H1 (cell line): ENCODE data around the gene COL8A1. TPM values are rescaled to one million over a fixed set of nuclear protein-coding genes. Genes with fewer than 3 reads are reported as not detected.

ENCODE experiments used
- CTCF ChIA-PET: fragments of 300-600 bp; sonication (Branson Sonifier 250); formaldehyde crosslinking; loops from one replicate; lab custom pipeline; 2021; ENCODE audit not compliant: partially characterized antibody; lab: Charles Lee
- POLR2A ChIA-PET: fragments of 300-600 bp; sonication (Branson Sonifier 250); formaldehyde crosslinking; loops from one replicate; lab custom pipeline; 2021; ENCODE audit warnings: inconsistent platforms; ENCODE audit not compliant: partially characterized antibody; lab: Charles Lee
- DNase-seq, 2 experiments: peaks; one replicate each; pipeline versions ENCODE4 v3.0.0 to v3.0.0-alpha.2; 2010 to 2022; ENCODE audit warnings: low spot score in 2 of 2, low read depth in 1 of 2, mixed read lengths in 1 of 2
- FAIRE-seq: peaks from 2 replicates; lab custom pipeline; 2011; peaks lifted over from hg19 to GRCh38; lab: Jason Lieb, UNC
- H2AFZ ChIP-seq: 2 replicates; pipeline ENCODE4 v1.8.1; 2012; ENCODE audit warnings: low read length, inconsistent platforms
- H2AK5ac ChIP-seq: 2 replicates; pipeline ENCODE4 v1.6.1; 2013; ENCODE audit warnings: low read depth, low read length
- H2BK120ac ChIP-seq: replicated peaks from 2 replicates; pipeline ENCODE3; 2013; ENCODE audit warnings: low read depth, low read length, inconsistent platforms
- H2BK12ac ChIP-seq: 2 replicates; pipeline ENCODE4 v1.6.1; 2013; ENCODE audit warnings: low read depth, low read length
- H2BK15ac ChIP-seq: 2 replicates; pipeline ENCODE4 v1.6.1; 2013; ENCODE audit warnings: low read length
- H2BK20ac ChIP-seq: 2 replicates; pipeline ENCODE4 v1.6.1; 2013; ENCODE audit warnings: low read length
- H2BK5ac ChIP-seq: 2 replicates; pipeline ENCODE4 v1.6.1; 2013; ENCODE audit warnings: low read depth, low read length
- H3K14ac ChIP-seq: 2 replicates; pipeline ENCODE4 v1.6.1; 2013; ENCODE audit warnings: inconsistent platforms; ENCODE audit not compliant: insufficient read length
- H3K18ac ChIP-seq: 2 replicates; pipeline ENCODE4 v1.6.1; 2013; ENCODE audit warnings: low read length; ENCODE audit errors: extremely low read depth
- H3K23ac ChIP-seq: 2 replicates; pipeline ENCODE4 v1.6.1; 2013; ENCODE audit warnings: inconsistent platforms; ENCODE audit not compliant: insufficient read length
- H3K23me2 ChIP-seq: 2 replicates; pipeline ENCODE4 v1.6.1; 2013; ENCODE audit warnings: low read depth, low read length
- H3K27ac ChIP-seq: 2 replicates; pipeline ENCODE4 v1.6.1; 2011; ENCODE audit warnings: low read depth, low read length, inconsistent platforms
- H3K27me3 ChIP-seq, 4 experiments: replicated peaks in 1 of 4; 1 replicate in 1 of 4; 2 replicates in 3 of 4; pipeline versions ENCODE4 v1.6.1 to v1.8.1; 2011 to 2013; ENCODE audit warnings: low read length in 3 of 4, mild to moderate bottlenecking in 3 of 4, inconsistent platforms in 2 of 4, mixed read lengths in 2 of 4, moderate library complexity in 1 of 4; ENCODE audit not compliant: control insufficient read depth in 3 of 4, insufficient read depth in 3 of 4; ENCODE audit errors: extremely low read depth in 1 of 4
- H3K36me3 ChIP-seq, 4 experiments: 2 replicates each; pipeline versions ENCODE4 v1.6.1 to v1.8.1; 2011 to 2013; ENCODE audit warnings: mild to moderate bottlenecking in 4 of 4, low read length in 3 of 4, moderate library complexity in 2 of 4, control low read depth in 1 of 4, inconsistent platforms in 1 of 4; ENCODE audit not compliant: insufficient read depth in 4 of 4, control insufficient read depth in 2 of 4
- H3K4ac ChIP-seq: replicated peaks from 2 replicates; pipeline ENCODE3; 2013; ENCODE audit warnings: low read length, low read depth, mixed read lengths, inconsistent platforms; ENCODE audit not compliant: insufficient read length
- H3K4me1 ChIP-seq, 4 experiments: replicated peaks in 1 of 4; 1 replicate in 1 of 4; 2 replicates in 3 of 4; pipeline versions ENCODE4 v1.6.1 to v1.8.1; 2011 to 2013; ENCODE audit warnings: low read length in 3 of 4, inconsistent platforms in 2 of 4, mixed read lengths in 1 of 4; ENCODE audit not compliant: insufficient read depth in 4 of 4, control insufficient read depth in 3 of 4
- H3K4me2 ChIP-seq, 2 experiments: 2 replicates each; pipeline versions ENCODE4 v1.6.1 to v1.8.1; 2011 to 2013; ENCODE audit warnings: low read depth in 2 of 2, low read length in 2 of 2, control low read depth in 1 of 2, inconsistent platforms in 1 of 2, mild to moderate bottlenecking in 1 of 2; ENCODE audit not compliant: insufficient read depth in 1 of 2
- H3K4me3 ChIP-seq, 4 experiments: fragments of 200-600, 300-600 bp in 1 of 4; sonication (generic), shearing (Covaris generic), sonication (Bioruptor Twin) in 1 of 4; 2 replicates each; pipeline versions ENCODE4 v1.5.1 to v1.8.1; 2011 to 2016; ENCODE audit warnings: low read length in 4 of 4, low read depth in 3 of 4, control low read depth in 2 of 4, inconsistent platforms in 2 of 4, mild to moderate bottlenecking in 2 of 4, mixed read lengths in 1 of 4, moderate library complexity in 1 of 4; ENCODE audit not compliant: insufficient read depth in 2 of 4; ENCODE audit errors: extremely low read depth in 1 of 4
- H3K56ac ChIP-seq: replicated peaks from 2 replicates; pipeline ENCODE3; 2013; ENCODE audit warnings: low read depth, mild to moderate bottlenecking, mixed read lengths, low read length, inconsistent platforms; ENCODE audit not compliant: insufficient read length
- H3K79me1 ChIP-seq: 2 replicates; pipeline ENCODE4 v1.6.1; 2013; ENCODE audit warnings: low read depth, low read length, control low read depth
- H3K79me2 ChIP-seq, 2 experiments: 2 replicates each; pipeline versions ENCODE4 v1.6.1 to v1.8.1; 2012 to 2013; ENCODE audit warnings: low read length in 2 of 2, mild to moderate bottlenecking in 2 of 2, inconsistent platforms in 1 of 2; ENCODE audit not compliant: insufficient read depth in 2 of 2, control insufficient read depth in 1 of 2
- H3K9ac ChIP-seq, 4 experiments: replicated peaks in 1 of 4; 1 replicate in 1 of 4; 2 replicates in 3 of 4; pipeline versions ENCODE4 v1.6.1 to v1.8.1; 2011 to 2013; ENCODE audit warnings: low read depth in 3 of 4, low read length in 3 of 4, control low read depth in 2 of 4, mild to moderate bottlenecking in 2 of 4, moderate library complexity in 2 of 4, inconsistent platforms in 1 of 4; ENCODE audit errors: extremely low read depth in 1 of 4
- H3K9me3 ChIP-seq, 2 experiments: 2 replicates each; pipeline versions ENCODE4 v1.6.1 to v1.8.1; 2012 to 2013; ENCODE audit warnings: mild to moderate bottlenecking in 2 of 2, moderate library complexity in 2 of 2, control low read depth in 1 of 2, inconsistent platforms in 1 of 2, low read depth in 1 of 2, low read length in 1 of 2, mixed read lengths in 1 of 2; ENCODE audit not compliant: insufficient read depth in 2 of 2
- H4K20me1 ChIP-seq, 2 experiments: replicated peaks in 1 of 2; 2 replicates each; pipeline versions ENCODE3 to v1.8.1; 2011 to 2013; ENCODE audit warnings: inconsistent platforms in 2 of 2, low read length in 2 of 2, mild to moderate bottlenecking in 1 of 2; ENCODE audit not compliant: insufficient read depth in 2 of 2, control insufficient read depth in 1 of 2
- H4K5ac ChIP-seq: 2 replicates; pipeline ENCODE4 v1.6.1; 2013; ENCODE audit warnings: low read length, low read depth, mixed read lengths, inconsistent platforms; ENCODE audit not compliant: insufficient read length
- H4K8ac ChIP-seq: 2 replicates; pipeline ENCODE4 v1.8.0; 2013; ENCODE audit warnings: mild to moderate bottlenecking, moderate library complexity, low read length, inconsistent platforms; ENCODE audit not compliant: insufficient read depth; ENCODE audit errors: extremely low read depth
- H4K91ac ChIP-seq: replicated peaks from 2 replicates; pipeline ENCODE3; 2013; ENCODE audit warnings: low read length, mixed read lengths, inconsistent platforms; ENCODE audit not compliant: insufficient read length
- CBX5 ChIP-seq: fragments of 300-800, 300-1000 bp; sonication (generic); IDR thresholded peaks from 2 replicates; pipeline ENCODE4 v1.7.1; 2016; ENCODE audit warnings: antibody characterized with exemption, low read length, low read depth
- CEBPB ChIP-seq: IDR thresholded peaks from 2 replicates; pipeline ENCODE4 v1.6.1; 2012; ENCODE audit warnings: low read depth, low read length
- FOSL1 ChIP-seq: IDR thresholded peaks from 2 replicates; pipeline ENCODE4 v1.6.1; 2011; ENCODE audit warnings: mild to moderate bottlenecking, low read depth, low read length, moderate library complexity; ENCODE audit not compliant: insufficient read depth
- GTF2F1 ChIP-seq: IDR thresholded peaks from 2 replicates; pipeline ENCODE4 v1.6.1; 2012; ENCODE audit warnings: low read depth, low read length, improper control_type of control experiment, borderline replicate concordance
- HDAC2 ChIP-seq, 2 experiments: fragments of 300-600 bp in 1 of 2; sonication (generic) in 1 of 2; IDR thresholded peaks; 2 replicates each; pipeline ENCODE4 v1.6.1; 2011 to 2012; ENCODE audit warnings: low read depth in 2 of 2, low read length in 2 of 2, mild to moderate bottlenecking in 2 of 2, moderate library complexity in 2 of 2, borderline replicate concordance in 1 of 2, inconsistent platforms in 1 of 2
- KDM5A ChIP-seq: fragments of 200-600 bp; IDR thresholded peaks from 2 replicates; pipeline ENCODE4 v1.7.1; 2012; ENCODE audit warnings: mild to moderate bottlenecking, low read length, inconsistent platforms, mixed read lengths
- POU5F1 ChIP-seq: IDR thresholded peaks from 2 replicates; pipeline ENCODE4 v1.6.1; 2011; ENCODE audit warnings: low read depth, mild to moderate bottlenecking, low read length, moderate library complexity
- TEAD4 ChIP-seq: IDR thresholded peaks from 2 replicates; pipeline ENCODE4 v1.6.1; 2012; ENCODE audit warnings: low read depth, low read length, inconsistent platforms, mixed read lengths
- WGBS, 2 experiments: shearing (Covaris generic) in 1 of 2; methylation state at CpG; one replicate each; pipeline versions ENCODE4 v1.1.6 to v1.1.7; 2013 to 2015; ENCODE audit warnings: low lambda C conversion rate in 2 of 2, mixed read lengths in 2 of 2, inconsistent platforms in 1 of 2, low coverage in 1 of 2, missing lambda C conversion rate in 1 of 2; ENCODE audit not compliant: insufficient replicate concordance in 2 of 2, insufficient coverage in 1 of 2, insufficient read length in 1 of 2; ENCODE audit errors: extremely low coverage in 1 of 2, missing lambda C conversion rate in 1 of 2; 5-methylcytosine and 5-hydroxymethylcytosine counted together
- polyA plus RNA-seq, 7 experiments: library from polyadenylated mRNA; depleted of rRNA in 3 of 7; stranded (reverse) in 5 of 7; unstranded in 2 of 7; fragments of >200 nt in 5 of 7; fragments of 200-250 nt in 2 of 7; gene quantifications; 1 replicate in 5 of 7; 2 replicates in 1 of 7; 4 replicates in 1 of 7; pipeline versions ENCODE4 v1.2.1 to v1.2.3, GENCODE V29; 2011 to 2013; ENCODE audit warnings: missing spikeins in 2 of 7, mixed read lengths in 2 of 7
- total RNA-seq: library from RNA; stranded (reverse); fragmentation: NEBNext Ultra II Directional; extraction: Animal tissue kit (Norgen Biotek cat#: 25700); gene quantifications from 2 replicates; pipeline ENCODE4 v1.2.1, GENCODE V29; 2021
- TF ChIP-seq, protein P1 (sequence below): IDR thresholded peaks from 2 replicates; pipeline ENCODE4 v1.6.1; 2012; ENCODE audit warnings: low read length, inconsistent platforms
- TF ChIP-seq, protein P2 (sequence below): IDR thresholded peaks from 2 replicates; pipeline ENCODE4 v1.6.1; 2011; ENCODE audit warnings: low read depth, mild to moderate bottlenecking, low read length; ENCODE audit not compliant: insufficient read depth

The COL8A1 gene
- total and polyA plus RNA-seq, 2 of the 8 experiments (the other 6 are each of a cell fraction or from before 2014, with no cell fraction given), result 0.21 to 1.2 TPM

DNA sequence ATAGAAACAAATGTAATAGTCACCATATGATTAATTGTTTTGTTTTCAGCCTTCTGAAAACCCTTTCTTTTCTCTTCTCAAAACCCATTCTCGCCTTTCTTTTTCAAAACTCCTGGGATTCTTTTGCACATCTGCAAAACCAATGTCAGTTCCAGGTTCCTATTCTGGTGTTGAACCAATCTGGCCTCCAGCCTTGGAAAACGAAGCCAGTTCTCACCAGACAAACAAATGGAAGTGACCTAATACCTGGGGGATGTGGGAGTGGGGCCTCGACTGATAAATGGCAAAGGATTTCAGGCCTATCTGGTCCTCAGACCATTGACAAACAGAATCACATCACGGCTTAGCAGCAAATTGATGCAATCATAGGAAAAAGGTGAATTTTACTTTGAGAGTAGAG is 73.0 kb downstream of the COL8A1 start:
- H3K27me3 ChIP-seq, result no peaks in the 10 kb centered on the region
- DNase-seq (no peak), FAIRE-seq (no peak)
- no peak overlapping the region for H4K5ac ChIP-seq
- ChIA-PET POLR2A (no interaction called here), CTCF (no interaction called here)
- H3K9ac ChIP-seq, result no peak overlapping the region
- no peak overlapping the region for H2BK12ac ChIP-seq
- no peak overlapping the region for H2BK5ac ChIP-seq
- no peak overlapping the region for H3K56ac ChIP-seq
- no peaks in the 10 kb centered on the region for H3K36me3 ChIP-seq
- H3K27ac ChIP-seq, result no peak overlapping the region
- H4K8ac ChIP-seq, result no peak overlapping the region
- H3K4me3 ChIP-seq, result no peak overlapping the region
- H3K18ac ChIP-seq, result no peak overlapping the region
- no peaks in the 10 kb centered on the region for H3K23me2 ChIP-seq
- H3K14ac ChIP-seq, result no peak overlapping the region
- 84 to 100% methylated on average over 1 to 4 of the region's 4 CpGs for WGBS, 2 experiments
- no peak overlapping the region for H2AK5ac ChIP-seq
- H3K9me3 ChIP-seq, result no peaks in the 10 kb centered on the region
- no peak overlapping the region for H4K91ac ChIP-seq
- H2BK15ac ChIP-seq, result no peak overlapping the region
- no peak overlapping the region for H3K23ac ChIP-seq
- TF ChIP-seq, protein P1, sequence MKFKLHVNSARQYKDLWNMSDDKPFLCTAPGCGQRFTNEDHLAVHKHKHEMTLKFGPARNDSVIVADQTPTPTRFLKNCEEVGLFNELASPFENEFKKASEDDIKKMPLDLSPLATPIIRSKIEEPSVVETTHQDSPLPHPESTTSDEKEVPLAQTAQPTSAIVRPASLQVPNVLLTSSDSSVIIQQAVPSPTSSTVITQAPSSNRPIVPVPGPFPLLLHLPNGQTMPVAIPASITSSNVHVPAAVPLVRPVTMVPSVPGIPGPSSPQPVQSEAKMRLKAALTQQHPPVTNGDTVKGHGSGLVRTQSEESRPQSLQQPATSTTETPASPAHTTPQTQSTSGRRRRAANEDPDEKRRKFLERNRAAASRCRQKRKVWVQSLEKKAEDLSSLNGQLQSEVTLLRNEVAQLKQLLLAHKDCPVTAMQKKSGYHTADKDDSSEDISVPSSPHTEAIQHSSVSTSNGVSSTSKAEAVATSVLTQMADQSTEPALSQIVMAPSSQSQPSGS, result no peak
- TF ChIP-seq CEBPB (no peak), GTF2F1 (no peak), TEAD4 (no peak), KDM5A (no peak), POU5F1 (no peak), CBX5 (no peak), FOSL1 (no peak), HDAC2 (IDR thresholded peaks at IDR 0.05; ENCODE audit: borderline replicate concordance in 1 of 2, low read depth in 2 of 2, low read length in 2 of 2) (no peak)
- TF ChIP-seq, protein P2, sequence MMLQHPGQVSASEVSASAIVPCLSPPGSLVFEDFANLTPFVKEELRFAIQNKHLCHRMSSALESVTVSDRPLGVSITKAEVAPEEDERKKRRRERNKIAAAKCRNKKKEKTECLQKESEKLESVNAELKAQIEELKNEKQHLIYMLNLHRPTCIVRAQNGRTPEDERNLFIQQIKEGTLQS, result no peak
- H2BK20ac ChIP-seq, result no peak overlapping the region
- H2AFZ ChIP-seq, result no peak overlapping the region
- H4K20me1 ChIP-seq, result no peaks in the 10 kb centered on the region
- H3K79me2 ChIP-seq, result no peaks in the 10 kb centered on the region
- no peak overlapping the region for H3K4ac ChIP-seq
- H2BK120ac ChIP-seq, result no peak overlapping the region
- no peak overlapping the region for H3K4me2 ChIP-seq
- no peaks in the 10 kb centered on the region for H3K79me1 ChIP-seq
- no peaks in the 10 kb centered on the region for H3K4me1 ChIP-seq
